CD14-positive monocyte (primary cell): Measurements from ENCODE around the gene IGLL5. TPM values are rescaled to one million over a fixed set of nuclear protein-coding genes. Genes with fewer than 3 reads are reported as not detected.

Experiments
- DNase-seq, 3 donors: peaks; one replicate each; pipeline ENCODE4 v3.0.0-alpha.2; 2011 to 2022
- H2AFZ ChIP-seq: 2 replicates; pipeline ENCODE4 v1.6.0; 2012; ENCODE audit warnings: mild to moderate bottlenecking, low read depth, low read length, inconsistent platforms; ENCODE audit not compliant: insufficient read depth, poor library complexity, severe bottlenecking
- H3K27ac ChIP-seq, 2 donors: 1 replicate in 1 of 2; 2 replicates in 1 of 2; pipeline ENCODE4 v1.5.1; 2012 to 2013; ENCODE audit warnings: low read length in 2 of 2, control low read depth in 1 of 2, inconsistent platforms in 1 of 2, low read depth in 1 of 2, mild to moderate bottlenecking in 1 of 2
- H3K27me3 ChIP-seq, 2 donors: one replicate each; pipeline versions ENCODE4 v1.6.0 to v1.6.1; 2011 to 2013; ENCODE audit warnings: low read length in 2 of 2; ENCODE audit not compliant: control insufficient read depth in 2 of 2, insufficient read depth in 2 of 2
- H3K36me3 ChIP-seq, 2 donors: replicated peaks in 1 of 2; 1 replicate in 1 of 2; 2 replicates in 1 of 2; pipeline versions ENCODE4 v1.5.1 to v1.6.1; 2012 to 2013; ENCODE audit warnings: low read length in 2 of 2, control low read depth in 1 of 2, inconsistent platforms in 1 of 2, mild to moderate bottlenecking in 1 of 2; ENCODE audit not compliant: insufficient read depth in 2 of 2, control insufficient read depth in 1 of 2
- H3K4me1 ChIP-seq, 2 donors: 1 replicate in 1 of 2; 2 replicates in 1 of 2; pipeline versions ENCODE4 v1.5.1 to v1.6.1; 2012 to 2013; ENCODE audit warnings: low read length in 2 of 2, control low read depth in 1 of 2, inconsistent platforms in 1 of 2, mild to moderate bottlenecking in 1 of 2, moderate library complexity in 1 of 2; ENCODE audit not compliant: insufficient read depth in 2 of 2, control insufficient read depth in 1 of 2
- H3K4me2 ChIP-seq: replicated peaks from 2 replicates; pipeline ENCODE3; 2012; ENCODE audit warnings: low read length, moderate library complexity, mild to moderate bottlenecking; ENCODE audit not compliant: poor library complexity, severe bottlenecking; ENCODE audit errors: extremely low read depth
- H3K4me3 ChIP-seq, 3 experiments: fragments of 200-600 bp in 1 of 3; sonication (generic) in 1 of 3; replicated peaks in 1 of 3; 1 replicate in 2 of 3; 2 replicates in 1 of 3; pipeline ENCODE4 v1.5.1; 2011 to 2013; ENCODE audit warnings: low read length in 3 of 3, mild to moderate bottlenecking in 3 of 3, control low read depth in 2 of 3, low read depth in 2 of 3, inconsistent platforms in 1 of 3, moderate library complexity in 1 of 3
- H3K79me2 ChIP-seq: 2 replicates; pipeline ENCODE4 v1.6.0; 2012; ENCODE audit warnings: mild to moderate bottlenecking, control low read depth, inconsistent platforms, low read length, moderate library complexity; ENCODE audit not compliant: insufficient read depth
- H3K9ac ChIP-seq: 2 replicates; pipeline ENCODE4 v1.6.0; 2017; ENCODE audit warnings: low read length, mild to moderate bottlenecking; ENCODE audit not compliant: insufficient read depth, poor library complexity, severe bottlenecking
- H3K9me3 ChIP-seq, 2 donors: replicated peaks in 1 of 2; 1 replicate in 1 of 2; 2 replicates in 1 of 2; pipeline versions ENCODE4 v1.5.1 to v1.6.1; 2012 to 2013; ENCODE audit warnings: low read length in 2 of 2, control low read depth in 1 of 2; ENCODE audit not compliant: control insufficient read depth in 1 of 2, insufficient read depth in 1 of 2
- H4K20me1 ChIP-seq: 2 replicates; pipeline ENCODE4 v1.6.0; 2012; ENCODE audit warnings: mild to moderate bottlenecking, low read length, control low read depth, moderate library complexity; ENCODE audit not compliant: insufficient read depth
- H3K27ac Mint-ChIP-seq, 7 donors: one replicate each; pipeline ENCODE4 v1.8.0; 2020; ENCODE audit warnings: mild to moderate bottlenecking in 7 of 7, mixed read lengths in 7 of 7, moderate library complexity in 6 of 7, inconsistent platforms in 2 of 7
- H3K27me3 Mint-ChIP-seq, 3 donors: one replicate each; pipeline ENCODE4 v1.8.0; 2021 to 2022; ENCODE audit warnings: low read depth in 3 of 3, mild to moderate bottlenecking in 3 of 3, mixed read lengths in 3 of 3, moderate library complexity in 3 of 3, inconsistent platforms in 1 of 3
- H3K36me3 Mint-ChIP-seq, 2 donors: one replicate each; pipeline ENCODE4 v1.8.0; 2020; ENCODE audit warnings: mixed read lengths in 2 of 2, inconsistent platforms in 1 of 2, mild to moderate bottlenecking in 1 of 2
- H3K4me1 Mint-ChIP-seq: one replicate; pipeline ENCODE4 v1.8.0; 2020; ENCODE audit warnings: mild to moderate bottlenecking, mixed read lengths
- H3K4me3 Mint-ChIP-seq, 2 donors: one replicate each; pipeline ENCODE4 v1.8.0; 2020; ENCODE audit warnings: mild to moderate bottlenecking in 2 of 2, mixed read lengths in 2 of 2, moderate library complexity in 1 of 2
- H3K9me3 Mint-ChIP-seq, 7 donors: one replicate each; pipeline ENCODE4 v1.8.0; 2020 to 2022; ENCODE audit warnings: mixed read lengths in 7 of 7, mild to moderate bottlenecking in 6 of 7, moderate library complexity in 6 of 7, inconsistent platforms in 2 of 7
- CTCF ChIP-seq: fragments of 200-600 bp; IDR thresholded peaks from one replicate; pipeline ENCODE4 v1.8.0; 2022; ENCODE audit warnings: antibody characterized with exemption, mild to moderate bottlenecking
- WGBS: methylation state at CpG from one replicate; pipeline ENCODE4 v1.1.5; 2013; ENCODE audit warnings: missing lambda C conversion rate; ENCODE audit not compliant: insufficient coverage; 5-methylcytosine and 5-hydroxymethylcytosine counted together
- intact Hi-C, 2 donors: fragments of 100-400 bp; cut with micrococcal nuclease; formaldehyde crosslinking; loops; one replicate each; pipeline versions ENCODE4 v1.15.0 to v1.15.1; 2023
- polyA plus RNA-seq, 3 donors: library from polyadenylated mRNA; depleted of rRNA in 1 of 3; unstranded in 2 of 3; stranded (reverse) in 1 of 3; fragments of 300-500 nt in 2 of 3; fragments of >200 nt in 1 of 3; fragmentation: Illumina TruSeq in 2 of 3; gene quantifications; 1 replicate in 2 of 3; 2 replicates in 1 of 3; pipeline ENCODE4 v1.2.3, GENCODE V29; 2012 to 2021

Gene IGLL5
- polyA plus RNA-seq, 3 donors, result 0.21 to 0.38 TPM; not detected in 1

- no peak overlapping the region for H3K27ac ChIP-seq
- no peaks in the 10 kb centered on the region for H3K9me3 Mint-ChIP-seq
- no peak overlapping the region for H3K4me2 ChIP-seq
- H3K9ac ChIP-seq, result no peak overlapping the region
- H3K27me3 ChIP-seq, result no peaks in the 10 kb centered on the region
- H3K4me1 ChIP-seq, result no peaks in the 10 kb centered on the region
- no peaks in the 10 kb centered on the region for H4K20me1 ChIP-seq
- no peaks in the 10 kb centered on the region for H3K9me3 ChIP-seq
- no peak overlapping the region for H3K27ac Mint-ChIP-seq
- H3K27me3 Mint-ChIP-seq, result peaks cover 0 to 4% (median 2%) of the 10 kb centered on the region in 3 donors
- no peak overlapping the region for H3K4me3 ChIP-seq
- TF ChIP-seq CTCF, result no peak
- no peaks in the 10 kb centered on the region for H3K79me2 ChIP-seq
- DNase-seq, result no peak
- H2AFZ ChIP-seq, result no peak overlapping the region
- H3K4me3 Mint-ChIP-seq, result no peak overlapping the region
- no peaks in the 10 kb centered on the region for H3K36me3 ChIP-seq
- 100% methylated on average over 2 of the region's 5 CpGs for WGBS
- H3K36me3 Mint-ChIP-seq, result no peaks in the 10 kb centered on the region
- intact Hi-C loops, result no loop called here
- H3K4me1 Mint-ChIP-seq, result peaks cover 10% of the 10 kb centered on the region
Observed at GRCh38 chr22:22851969-22852368, 35.6 kb upstream of the IGLL5 start.

- H3K4me1 Mint-ChIP-seq, result peaks cover 2% of the 10 kb centered on the region
- H3K27ac ChIP-seq, result no peak overlapping the region
- H2AFZ ChIP-seq, result no peak overlapping the region
- TF ChIP-seq CTCF, result no peak
- no peaks in the 10 kb centered on the region for H3K9me3 Mint-ChIP-seq
- no peaks in the 10 kb centered on the region for H4K20me1 ChIP-seq
- no peaks in the 10 kb centered on the region for H3K27me3 ChIP-seq
- H3K4me1 ChIP-seq, result no peaks in the 10 kb centered on the region
- no peak overlapping the region for H3K9ac ChIP-seq
- 91% methylated on average over 2 of the region's 2 CpGs for WGBS
- no peaks in the 10 kb centered on the region for H3K9me3 ChIP-seq
- H3K36me3 ChIP-seq, result no peaks in the 10 kb centered on the region
- intact Hi-C loops, result no loop called here
- H3K4me2 ChIP-seq, result no peak overlapping the region
- H3K4me3 ChIP-seq, result no peak overlapping the region
- H3K27me3 Mint-ChIP-seq, result peaks cover 0 to 6% (median 6%) of the 10 kb centered on the region in 3 donors
- no peak overlapping the region for H3K4me3 Mint-ChIP-seq
- DNase-seq, result no peak
- no peaks in the 10 kb centered on the region for H3K36me3 Mint-ChIP-seq
- H3K27ac Mint-ChIP-seq, result no peak overlapping the region
- H3K79me2 ChIP-seq, result no peaks in the 10 kb centered on the region
Observed at GRCh38 chr22:22853713-22854112, 33.9 kb upstream of the IGLL5 start.
